Measurements from ENCODE around the gene ATG3.

GRCh38 chr3:112484352-112484751 is 77.4 kb downstream of the ATG3 start:
- TF ChIP-seq POLR2A (IDR thresholded peaks at IDR 0.05) (no peak), CTCF (IDR thresholded peaks at IDR 0.05) (no peak), POLR2AphosphoS5 (IDR thresholded peaks at IDR 0.05) (no peak)

Data from stomach (tissue), 4 donors.